K562 (cell line): Measurements from ENCODE around the gene POLN. TPM values are rescaled to one million over a fixed set of nuclear protein-coding genes. Genes with fewer than 3 reads are reported as not detected.

Experiments
- ATAC-seq: fragments of 200-7000 bp; cut with Tn5 transposase; 3 replicates; pipeline ENCODE4 v1.9.1; 2020; ENCODE audit warnings: moderate library complexity
- BruUV-seq: library from RNA; stranded (reverse); fragments of 400-500 nt; replicated peaks from 2 replicates; lab custom pipeline; 2021; lab: Mats Ljungman, UMichigan
- CTCF ChIA-PET: fragments of 300-600 bp; formaldehyde crosslinking; extraction: SDS; loops from one replicate; lab custom pipeline; 2021; ENCODE audit warnings: low intra/inter-chr PET ratio; lab: Yijun Ruan, JAX
- POLR2A ChIA-PET: fragments of 300-600, 350-650 bp; sonication (Branson Sonifier 250); formaldehyde crosslinking; extraction: SDS; loops from one replicate; lab custom pipeline; 2021; ENCODE audit warnings: antibody characterized with exemption, inconsistent platforms; lab: Yijun Ruan, JAX
- DNase-seq, 4 experiments: peaks; one replicate each; pipeline versions ENCODE4 v3.0.0 to v3.0.0-alpha.2; 2011 to 2018; ENCODE audit warnings: low spot score in 3 of 4, mixed read lengths in 3 of 4; ENCODE audit errors: extremely low read depth in 1 of 4
- FAIRE-seq: peaks from 2 replicates; lab custom pipeline; 2011; peaks lifted over from hg19 to GRCh38; lab: Jason Lieb, UNC
- H2AFZ ChIP-seq: 2 replicates; pipeline ENCODE4 v1.6.0; 2011; ENCODE audit warnings: low read depth, low read length, control low read depth, inconsistent platforms
- H3K27ac ChIP-seq: fragments of 200-600 bp; 3 replicates; pipeline ENCODE4 v1.8.0; 2011; ENCODE audit warnings: low read depth, mild to moderate bottlenecking, control low read depth, inconsistent platforms, low read length, moderate library complexity, mixed read lengths; ENCODE audit errors: extremely low read depth
- H3K27me3 ChIP-seq, 2 experiments: fragments of 300-600 bp in 1 of 2; 2 replicates in 1 of 2; 3 replicates in 1 of 2; pipeline versions ENCODE4 v1.6.0 to v1.8.0; 2011; ENCODE audit warnings: inconsistent platforms in 2 of 2, low read length in 2 of 2, mild to moderate bottlenecking in 1 of 2, mixed read lengths in 1 of 2, moderate library complexity in 1 of 2; ENCODE audit not compliant: control insufficient read depth in 2 of 2, insufficient read depth in 2 of 2
- H3K36me3 ChIP-seq: fragments of 300-600 bp; 3 replicates; pipeline ENCODE4 v1.8.0; 2011; ENCODE audit warnings: mild to moderate bottlenecking, low read length, inconsistent platforms; ENCODE audit not compliant: control insufficient read depth, insufficient read depth
- H3K4me1 ChIP-seq, 2 experiments: fragments of 200-600 bp in 1 of 2; replicated peaks in 1 of 2; 2 replicates in 1 of 2; 3 replicates in 1 of 2; pipeline versions ENCODE4 v1.5.1 to v1.8.0; 2011; ENCODE audit warnings: inconsistent platforms in 2 of 2, low read length in 2 of 2, mild to moderate bottlenecking in 1 of 2, mixed read lengths in 1 of 2, moderate library complexity in 1 of 2; ENCODE audit not compliant: control insufficient read depth in 2 of 2, insufficient read depth in 2 of 2
- H3K4me2 ChIP-seq: 2 replicates; pipeline ENCODE4 v1.6.1; 2011; ENCODE audit warnings: low read length, control low read depth, inconsistent platforms, mixed read lengths; ENCODE audit not compliant: insufficient read depth
- H3K4me3 ChIP-seq: fragments of 200-600 bp; sonication (generic), shearing (Covaris generic); 2 replicates; pipeline ENCODE4 v1.5.1; 2016; ENCODE audit warnings: control low read depth, inconsistent platforms
- H3K79me2 ChIP-seq: fragments of 200-600 bp; 3 replicates; pipeline ENCODE4 v1.8.0; 2011; ENCODE audit warnings: low read length, inconsistent platforms; ENCODE audit not compliant: control insufficient read depth, insufficient read depth
- H3K9ac ChIP-seq, 2 experiments: 2 replicates each; pipeline versions ENCODE4 v1.6.0 to v1.6.1; 2011; ENCODE audit warnings: low read depth in 2 of 2, low read length in 2 of 2, control low read depth in 1 of 2, inconsistent platforms in 1 of 2, mild to moderate bottlenecking in 1 of 2, mixed read lengths in 1 of 2; ENCODE audit not compliant: insufficient read depth in 1 of 2
- H3K9me1 ChIP-seq: one replicate; pipeline ENCODE4 v1.6.0; 2011; ENCODE audit warnings: inconsistent platforms, mild to moderate bottlenecking, low read length, moderate library complexity; ENCODE audit not compliant: control insufficient read depth, insufficient read depth
- H3K9me3 ChIP-seq: replicated peaks from 2 replicates; pipeline ENCODE4 v1.5.1; 2011; ENCODE audit warnings: low read depth, low read length, inconsistent platforms; ENCODE audit not compliant: control insufficient read depth, insufficient read depth
- H4K20me1 ChIP-seq: replicated peaks from 2 replicates; pipeline ENCODE4 v1.6.1; 2011; ENCODE audit warnings: low read length, inconsistent platforms, mixed read lengths; ENCODE audit not compliant: control insufficient read depth, insufficient read depth
- ADNP ChIP-seq: fragments of 200-800 bp; sonication (Bioruptor generic); IDR thresholded peaks from 2 replicates; pipeline ENCODE4 v1.6.1; 2016; ENCODE audit warnings: missing genetic modification characterization, missing compliant biosample characterization
- CAMTA2 ChIP-seq: fragments of 250-450 bp; sonication (Bioruptor Pico); conservative IDR thresholded peaks from 2 replicates; pipeline ENCODE4 v1.5.1; 2022
- CTBP1 ChIP-seq: fragments of 450-650 bp; IDR thresholded peaks from 2 replicates; pipeline ENCODE4 v1.6.1; 2016; ENCODE audit warnings: borderline replicate concordance
- DPF2 ChIP-seq: fragments of 450-650 bp; IDR thresholded peaks from 2 replicates; pipeline ENCODE4 v1.6.1; 2016
- ELF2 ChIP-seq: fragments of 250-450 bp; sonication (Bioruptor Pico); IDR thresholded peaks from 2 replicates; pipeline ENCODE4 v1.5.0; 2021; ENCODE audit warnings: mild to moderate bottlenecking
- ELK3 ChIP-seq: fragments of 450-650 bp; formaldehyde crosslinking; IDR thresholded peaks from 2 replicates; pipeline ENCODE4 v1.4.0; 2020; ENCODE audit warnings: mild to moderate bottlenecking
- HEY1 ChIP-seq: fragments of 250-450 bp; sonication (Bioruptor Pico); IDR thresholded peaks from 2 replicates; pipeline ENCODE4 v1.5.0; 2020; ENCODE audit warnings: mild to moderate bottlenecking, moderate library complexity, borderline replicate concordance
- HOXB6 ChIP-seq: fragments of 250-450 bp; sonication (Bioruptor Pico); IDR thresholded peaks from 2 replicates; pipeline ENCODE4 v1.5.1; 2022; ENCODE audit warnings: mild to moderate bottlenecking, borderline replicate concordance
- JUND ChIP-seq, 2 experiments: IDR thresholded peaks; 2 replicates in 1 of 2; 3 replicates in 1 of 2; pipeline ENCODE4 v1.6.1; 2011; ENCODE audit warnings: borderline replicate concordance in 2 of 2, low read depth in 2 of 2, low read length in 2 of 2, improper control_type of control experiment in 1 of 2, missing biosample characterization in 1 of 2, missing genetic modification characterization in 1 of 2, missing genetic modification reagents in 1 of 2
- MNT ChIP-seq, 2 experiments: fragments of 450-650 bp; conservative IDR thresholded peaks; 2 replicates each; pipeline ENCODE4 v1.6.1; 2017; ENCODE audit warnings: mild to moderate bottlenecking in 2 of 2, moderate library complexity in 2 of 2
- NR4A1 ChIP-seq, 2 experiments: fragments of 250-450 bp in 1 of 2; fragments of 450-650 bp in 1 of 2; sonication (Bioruptor Pico) in 1 of 2; IDR thresholded peaks; 2 replicates each; pipeline versions ENCODE4 v1.4.0 to v1.6.1; 2016 to 2020; ENCODE audit warnings: mild to moderate bottlenecking in 2 of 2, missing compliant biosample characterization in 1 of 2, missing genetic modification characterization in 1 of 2, moderate library complexity in 1 of 2
- RAD21 ChIP-seq, 2 experiments: fragments of 250-450 bp in 1 of 2; fragments of 450-650 bp in 1 of 2; sonication (Bioruptor Pico) in 1 of 2; formaldehyde crosslinking in 1 of 2; IDR thresholded peaks in 1 of 2; conservative IDR thresholded peaks in 1 of 2; 2 replicates each; pipeline versions ENCODE4 v1.4.0 to v1.8.0; 2020 to 2022; ENCODE audit warnings: mild to moderate bottlenecking in 2 of 2, moderate library complexity in 1 of 2
- RBM15 ChIP-seq: fragments of 200-400 bp; formaldehyde crosslinking; IDR thresholded peaks from 2 replicates; pipeline ENCODE4 v1.6.1; 2018; ENCODE audit warnings: mild to moderate bottlenecking, low read length, moderate library complexity; ENCODE audit not compliant: insufficient read depth
- TAL1 ChIP-seq: fragments of 450-650 bp; IDR thresholded peaks from 2 replicates; pipeline ENCODE4 v1.6.1; 2016; ENCODE audit warnings: mild to moderate bottlenecking
- TFAP4 ChIP-seq: sonication (generic); formaldehyde crosslinking; IDR thresholded peaks from 2 replicates; pipeline ENCODE4 v1.8.0; 2022; ENCODE audit warnings: missing genetic modification reagents, mild to moderate bottlenecking, moderate library complexity, borderline replicate concordance
- USF2 ChIP-seq: sonication (generic); formaldehyde crosslinking; IDR thresholded peaks from 2 replicates; pipeline ENCODE4 v1.5.0; 2020; ENCODE audit warnings: missing genetic modification reagents
- WGBS: fragments of 100-300 bp; shearing (Covaris generic); methylation state at CpG from one replicate; pipeline ENCODE4 v1.1.6; 2016; ENCODE audit warnings: low coverage, mixed read lengths; ENCODE audit not compliant: insufficient coverage; ENCODE audit errors: missing lambda C conversion rate; 5-methylcytosine and 5-hydroxymethylcytosine counted together
- in situ Hi-C: fragments of 300-500 bp; cut with MboI; formaldehyde crosslinking; loops from 4 replicates; pipeline ENCODE4 v1.15.0; 2018; ENCODE audit warnings: inconsistent platforms, mixed read lengths
- intact Hi-C: fragments of 100-400 bp; cut with micrococcal nuclease; formaldehyde crosslinking; loops from 2 replicates; pipeline ENCODE4 v1.14.2; 2022
- polyA plus RNA-seq, 8 experiments: library from polyadenylated mRNA; depleted of rRNA in 4 of 8; stranded (reverse) in 5 of 8; unstranded in 3 of 8; fragments of >200 nt; fragmentation: Nextera tagmentation in 2 of 8; fragmentation: Illumina TruSeq in 1 of 8; extraction: Ambion mirVana in 2 of 8; extraction: Trizol in 1 of 8; gene quantifications; 2 replicates each; pipeline versions ENCODE4 v1.2.1 to v1.2.3, GENCODE V29; 2011 to 2014; ENCODE audit warnings: inconsistent platforms in 1 of 8, missing spikeins in 1 of 8
- total RNA-seq, 7 experiments: library from RNA; depleted of rRNA in 6 of 7; stranded (reverse); fragments of >200 nt in 6 of 7; fragmentation: Illumina TruSeq in 2 of 7; extraction: Trizol in 2 of 7; gene quantifications; 2 replicates each; pipeline versions ENCODE4 v1.2.1 to v1.2.3, GENCODE V29; 2011 to 2021; ENCODE audit warnings: low replicate concordance in 1 of 7

The POLN gene
- total and polyA plus RNA-seq, 9 of the 15 experiments (the other 6 are each of a cell fraction or from before 2014, with no cell fraction given): 0.08 to 0.91 (median 0.32) TPM

- peak; percentile 66 for TF ChIP-seq USF2 (CRISPR knock-in tag)
- TF ChIP-seq HOXB6 (CRISPR knock-in tag): no peak
Measured at GRCh38 chr4:2091990-2092668, 149.8 kb downstream of the POLN start (continued).

- in situ Hi-C loops (no loop called here), intact Hi-C loops (no loop called here)
- H3K4me2 ChIP-seq: no peak overlapping the region
- H3K4me3 ChIP-seq: no peak overlapping the region
- no peaks in the 10 kb centered on the region for H4K20me1 ChIP-seq
- BruUV-seq: no TSS peak
- no peak overlapping the region for H2AFZ ChIP-seq
- no peak for ATAC-seq
- peaks cover 0 to 3% of the 10 kb centered on the region in 2 experiments; a peak in 1 of 5 replicates for H3K4me1 ChIP-seq
- no peak for FAIRE-seq
- no peaks in the 10 kb centered on the region for H3K36me3 ChIP-seq
- no peaks in the 10 kb centered on the region for H3K9me3 ChIP-seq
- DNase-seq: no peak
- H3K27ac ChIP-seq: no peak overlapping the region
- H3K9me1 ChIP-seq: no peaks in the 10 kb centered on the region
- ChIA-PET POLR2A (no interaction called here), CTCF (no interaction called here)
- H3K79me2 ChIP-seq: no peaks in the 10 kb centered on the region
- 27% methylated on average over 1 of the region's 1 CpG for WGBS
- H3K9ac ChIP-seq: no peak overlapping the region
- peaks cover 12 to 57% of the 10 kb centered on the region in 2 experiments for H3K27me3 ChIP-seq
- TF ChIP-seq MNT (conservative IDR thresholded peaks at IDR 0.05) (no peak), JUND (IDR thresholded peaks at IDR 0.05; ENCODE audit: borderline replicate concordance, low read depth, low read length) (no peak), JUND (tag; IDR thresholded peaks at IDR 0.05; ENCODE audit: borderline replicate concordance, low read depth, low read length) (no peak), ADNP (no peak), RAD21 (CRISPR knock-in tag; conservative IDR thresholded peaks at IDR 0.05 in 1 of 2, IDR thresholded peaks at IDR 0.05 in 1 of 2) (no peak), CAMTA2 (CRISPR knock-in tag) (no peak), TFAP4 (no peak), TAL1 (no peak), DPF2 (no peak), HEY1 (CRISPR knock-in tag) (no peak), NR4A1 (CRISPR knock-in tag; IDR thresholded peaks at IDR 0.05) (no peak), NR4A1 (tag; IDR thresholded peaks at IDR 0.05) (no peak), ELF2 (CRISPR knock-in tag) (no peak), RBM15 (no peak), CTBP1 (no peak), ELK3 (CRISPR knock-in tag) (no peak)
Measured at GRCh38 chr4:2090642-2091041, 151.3 kb downstream of the POLN start.
